Astrocyte of the cerebellum (primary cell): ENCODE measurements around the gene ELOVL3.

Experiments
- DNase-seq: peaks from one replicate; pipeline ENCODE4 v3.0.0-alpha.2; 2011; ENCODE audit warnings: low read depth
- H3K4me3 ChIP-seq: 2 replicates; pipeline ENCODE4 v1.5.1; 2011; ENCODE audit warnings: mild to moderate bottlenecking, low read depth, low read length, moderate library complexity
- in situ Hi-C: cut with HindIII; loops from 2 replicates; pipeline ENCODE4 v1.10.0; 2017; ENCODE audit warnings: low sequenced_read_pairs
- TF ChIP-seq, protein P1 (sequence below): IDR thresholded peaks from 2 replicates; pipeline ENCODE4 v1.5.1; 2012; ENCODE audit warnings: low read length, low read depth, moderate library complexity, mild to moderate bottlenecking; ENCODE audit errors: missing control alignments

Gene ELOVL3

DNA sequence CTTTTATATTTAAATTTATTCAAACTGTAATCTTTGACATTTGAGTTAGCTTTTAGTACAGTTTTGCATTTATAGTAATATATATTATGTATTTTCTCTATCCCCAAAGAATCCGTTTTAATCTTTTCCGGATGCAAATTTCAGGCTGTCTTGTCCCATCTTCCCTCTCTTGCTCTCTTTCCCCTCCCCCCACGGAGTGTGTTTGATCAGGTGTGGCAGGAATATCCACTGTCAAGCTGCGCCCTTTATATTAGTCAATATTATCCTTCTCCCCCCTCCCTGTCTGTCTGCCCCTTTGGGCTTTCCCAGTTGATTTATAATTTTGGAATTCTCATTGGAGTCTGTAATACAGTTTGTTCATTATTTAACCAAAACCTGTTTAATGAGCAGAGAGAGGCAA lies 38.3 kb downstream of the ELOVL3 start:
- in situ Hi-C loops = no loop called here
- DNase-seq = no peak
- TF ChIP-seq, protein P1, sequence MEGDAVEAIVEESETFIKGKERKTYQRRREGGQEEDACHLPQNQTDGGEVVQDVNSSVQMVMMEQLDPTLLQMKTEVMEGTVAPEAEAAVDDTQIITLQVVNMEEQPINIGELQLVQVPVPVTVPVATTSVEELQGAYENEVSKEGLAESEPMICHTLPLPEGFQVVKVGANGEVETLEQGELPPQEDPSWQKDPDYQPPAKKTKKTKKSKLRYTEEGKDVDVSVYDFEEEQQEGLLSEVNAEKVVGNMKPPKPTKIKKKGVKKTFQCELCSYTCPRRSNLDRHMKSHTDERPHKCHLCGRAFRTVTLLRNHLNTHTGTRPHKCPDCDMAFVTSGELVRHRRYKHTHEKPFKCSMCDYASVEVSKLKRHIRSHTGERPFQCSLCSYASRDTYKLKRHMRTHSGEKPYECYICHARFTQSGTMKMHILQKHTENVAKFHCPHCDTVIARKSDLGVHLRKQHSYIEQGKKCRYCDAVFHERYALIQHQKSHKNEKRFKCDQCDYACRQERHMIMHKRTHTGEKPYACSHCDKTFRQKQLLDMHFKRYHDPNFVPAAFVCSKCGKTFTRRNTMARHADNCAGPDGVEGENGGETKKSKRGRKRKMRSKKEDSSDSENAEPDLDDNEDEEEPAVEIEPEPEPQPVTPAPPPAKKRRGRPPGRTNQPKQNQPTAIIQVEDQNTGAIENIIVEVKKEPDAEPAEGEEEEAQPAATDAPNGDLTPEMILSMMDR = no peak
- H3K4me3 ChIP-seq = no peak overlapping the region

DNA sequence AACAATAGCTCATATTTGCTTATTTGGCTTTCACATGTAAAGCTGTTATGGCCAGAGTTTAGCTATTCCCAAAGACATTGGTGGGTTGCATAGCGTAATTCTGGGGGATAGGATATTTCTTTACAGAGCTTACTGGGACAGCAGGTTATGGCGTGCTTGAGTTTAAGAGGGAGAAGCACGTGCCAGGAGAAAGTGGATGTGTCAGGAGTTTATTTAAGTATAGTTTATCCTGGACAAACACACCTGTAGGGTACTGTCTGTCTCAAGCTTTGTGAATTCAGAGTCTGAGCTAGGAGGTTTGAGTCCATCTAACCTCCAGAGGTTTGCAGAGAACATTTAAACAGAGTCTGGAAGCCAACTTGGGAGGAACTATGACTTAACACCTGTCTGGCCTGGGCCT lies 40.6 kb downstream of the ELOVL3 start:
- TF ChIP-seq, protein P1 = no peak
- no peak for DNase-seq
- in situ Hi-C loops = no loop called here
- H3K4me3 ChIP-seq = no peak overlapping the region

DNA sequence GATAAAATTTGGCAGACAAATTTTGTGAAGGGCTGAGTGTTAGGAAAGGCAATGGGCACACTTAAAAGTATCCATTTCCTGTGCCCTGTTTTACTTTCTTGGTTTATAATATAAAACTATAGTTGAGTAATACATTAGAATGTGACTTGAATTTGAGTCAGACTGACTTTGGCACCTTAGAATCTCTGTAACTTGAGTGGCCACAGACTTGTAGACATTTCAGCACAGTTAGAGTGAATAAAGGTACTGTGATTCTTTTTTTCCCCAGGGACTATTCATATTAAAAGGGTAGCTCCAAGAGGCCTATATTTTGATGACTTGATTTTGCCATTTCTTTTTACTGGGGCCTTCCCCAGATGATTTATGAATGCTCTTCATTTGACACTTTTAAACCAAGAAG lies 41.6 kb downstream of the ELOVL3 start:
- in situ Hi-C loops = no loop called here
- H3K4me3 ChIP-seq = no peak overlapping the region
- DNase-seq = no peak
- TF ChIP-seq, protein P1 = no peak

DNA sequence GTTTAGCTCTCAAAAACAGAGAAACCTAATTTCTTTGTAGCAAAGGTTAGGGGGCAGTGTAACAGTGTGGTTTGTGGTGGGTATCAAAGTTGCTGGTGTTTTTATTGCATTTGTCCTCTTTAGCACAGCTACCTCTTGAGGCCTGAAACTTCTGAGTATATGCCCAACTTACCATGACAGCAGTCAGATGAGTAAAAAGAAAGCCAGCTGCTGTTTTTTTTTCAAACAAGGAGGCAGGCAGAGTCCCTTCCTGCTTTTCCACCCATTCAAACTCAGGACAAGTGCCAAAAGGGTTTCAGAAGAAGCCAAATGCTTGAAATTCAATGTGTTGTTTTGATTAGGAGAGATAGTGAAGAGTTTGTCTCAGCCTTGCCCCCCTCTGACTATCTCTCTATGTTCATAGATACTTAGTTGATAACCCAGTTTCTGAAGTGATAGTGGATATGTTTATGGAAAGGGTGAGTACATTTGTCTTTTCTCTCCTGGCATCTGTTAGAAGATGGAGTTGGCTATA lies 42.3 kb downstream of the ELOVL3 start:
- in situ Hi-C loops = no loop called here
- H3K4me3 ChIP-seq = no peak overlapping the region
- TF ChIP-seq, protein P1 = no peak
- no peak for DNase-seq

DNA sequence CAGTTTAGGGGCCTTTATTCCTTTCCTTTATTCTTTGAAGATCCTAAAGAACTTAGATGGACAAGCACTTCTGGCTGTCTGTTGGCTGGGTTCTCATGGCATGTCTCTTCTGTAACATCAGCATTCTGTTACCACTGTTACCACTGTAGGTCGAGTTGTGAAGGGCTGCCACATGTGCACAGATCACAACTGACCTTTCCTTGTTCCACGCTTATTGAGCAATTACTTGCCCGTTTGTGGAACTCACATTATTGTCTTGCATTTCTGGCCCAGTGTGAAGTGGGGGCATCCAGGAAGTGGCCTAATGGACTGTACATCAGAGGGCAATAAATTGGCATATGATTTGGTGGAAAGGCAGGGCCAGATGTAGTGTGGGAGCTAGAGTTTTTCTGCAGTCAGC lies 42.9 kb downstream of the ELOVL3 start:
- TF ChIP-seq, protein P1 = no peak
- in situ Hi-C loops = no loop called here
- H3K4me3 ChIP-seq = no peak overlapping the region
- no peak for DNase-seq

DNA sequence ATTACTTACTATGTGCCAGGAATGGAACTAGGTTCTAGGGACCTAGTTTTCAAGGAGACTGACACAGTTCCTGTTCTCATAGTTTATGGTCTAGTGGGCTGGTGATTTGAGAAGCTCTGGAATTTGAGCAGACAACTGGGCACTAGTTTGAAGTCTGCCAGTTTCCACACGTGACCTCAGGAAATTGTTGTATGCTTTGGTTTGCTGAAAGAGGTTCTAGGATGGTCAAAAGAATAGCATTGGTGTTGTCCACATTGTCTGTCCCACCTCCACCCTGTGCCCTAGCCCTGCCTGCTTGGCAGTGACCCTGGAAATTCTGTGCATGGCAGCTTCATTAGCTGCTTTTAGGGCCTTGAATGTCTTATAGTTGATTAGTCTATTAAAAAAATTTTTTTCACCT lies 48.0 kb downstream of the ELOVL3 start:
- H3K4me3 ChIP-seq = no peak overlapping the region
- in situ Hi-C loops = no loop called here
- no peak for DNase-seq
- TF ChIP-seq, protein P1 = no peak

DNA sequence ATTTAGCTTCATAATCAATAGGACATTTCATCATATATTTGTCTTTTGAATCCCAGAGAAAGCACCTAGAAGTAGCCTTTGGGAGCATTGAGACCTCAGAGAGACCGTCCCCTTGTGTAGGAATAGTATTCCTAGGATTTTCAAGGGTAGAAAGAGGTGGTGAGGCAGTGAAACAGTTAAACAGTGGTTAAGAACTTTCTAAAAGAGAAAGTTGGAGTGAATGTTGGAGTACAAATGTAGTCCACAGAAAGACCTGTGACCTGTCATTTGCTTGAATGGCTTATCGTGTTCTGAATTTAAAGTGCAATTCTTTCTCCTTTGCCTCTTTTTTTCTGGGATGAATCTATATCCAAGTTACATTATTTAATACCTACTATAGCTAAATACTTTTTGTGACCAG lies 49.2 kb downstream of the ELOVL3 start:
- H3K4me3 ChIP-seq = no peak overlapping the region
- TF ChIP-seq, protein P1 = no peak
- in situ Hi-C loops = no loop called here
- no peak for DNase-seq
